ENCODE data around the gene FOXN3. TPM values are rescaled to one million over a fixed set of nuclear protein-coding genes. Genes with fewer than 3 reads are reported as not detected.

Gene FOXN3
- polyA plus RNA-seq, 2 of the 4 experiments (the other 2 are of a cell fraction), result 6.0 to 6.4 TPM

DNA sequence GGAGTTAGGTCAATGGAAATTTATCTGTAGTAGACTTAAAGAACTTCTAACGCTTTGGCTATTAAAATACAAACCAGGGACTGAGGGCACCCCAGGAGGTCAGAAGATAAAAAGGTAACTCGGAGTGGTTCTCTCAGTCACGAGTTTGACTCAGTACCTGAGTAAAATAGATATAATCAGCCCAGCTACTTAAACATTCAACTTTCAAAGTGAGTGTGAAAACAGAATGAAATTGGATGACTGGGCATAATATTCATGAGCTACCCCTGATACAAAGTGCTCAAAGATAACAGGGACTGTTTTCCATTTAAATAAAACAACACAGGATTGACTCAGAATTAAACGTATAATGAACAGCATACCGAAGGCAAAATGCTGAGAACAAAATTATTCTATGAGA lies 75.0 kb downstream of the FOXN3 start:
- H3K9me3 ChIP-seq, result no peaks in the 10 kb centered on the region
- ATAC-seq (no peak), FAIRE-seq (no peak), DNase-seq (ENCODE audit: low read depth in 1 of 2, low spot score in 1 of 2) (no peak)
- whole genome bisulfite sequencing (ENCODE audit: missing lambda C conversion rate), result 73% methylated on average over 5 of the region's 5 CpGs
- no peak overlapping the region for H3K4me3 ChIP-seq
- ChIA-PET CTCF (no interaction called here), POLR2A (no interaction called here)
- no peak overlapping the region for H3K4me2 ChIP-seq
- TF ChIP-seq GATA3 (IDR thresholded peaks at IDR 0.05; ENCODE audit: borderline replicate concordance), result no peak
- no peak for TF ChIP-seq RCOR1 (IDR thresholded peaks at IDR 0.05; ENCODE audit: low read depth, low read length)
- no peak for TF ChIP-seq NR3C1 (IDR thresholded peaks at IDR 0.05)
- TF ChIP-seq FOXS1 (CRISPR knock-in tag; IDR thresholded peaks at IDR 0.05), result no peak
- TF ChIP-seq HOXB13 (CRISPR knock-in tag; IDR thresholded peaks at IDR 0.05; ENCODE audit: low read depth), result no peak
- TF ChIP-seq, protein P1, sequence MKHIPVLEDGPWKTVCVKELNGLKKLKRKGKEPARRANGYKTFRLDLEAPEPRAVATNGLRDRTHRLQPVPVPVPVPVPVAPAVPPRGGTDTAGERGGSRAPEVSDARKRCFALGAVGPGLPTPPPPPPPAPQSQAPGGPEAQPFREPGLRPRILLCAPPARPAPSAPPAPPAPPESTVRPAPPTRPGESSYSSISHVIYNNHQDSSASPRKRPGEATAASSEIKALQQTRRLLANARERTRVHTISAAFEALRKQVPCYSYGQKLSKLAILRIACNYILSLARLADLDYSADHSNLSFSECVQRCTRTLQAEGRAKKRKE (CRISPR knock-in tag; IDR thresholded peaks at IDR 0.05; ENCODE audit: low read depth), result no peak
- TF ChIP-seq KDM5A (IDR thresholded peaks at IDR 0.05), result no peak
- no peak for TF ChIP-seq ZFP36 (IDR thresholded peaks at IDR 0.05; ENCODE audit: borderline replicate concordance, partially characterized antibody)
- peak; percentile 57 for TF ChIP-seq MAFK (IDR thresholded peaks at IDR 0.05; ENCODE audit: partially characterized antibody)
- TF ChIP-seq JUN (IDR thresholded peaks at IDR 0.05), result no peak
- TF ChIP-seq, protein P2, sequence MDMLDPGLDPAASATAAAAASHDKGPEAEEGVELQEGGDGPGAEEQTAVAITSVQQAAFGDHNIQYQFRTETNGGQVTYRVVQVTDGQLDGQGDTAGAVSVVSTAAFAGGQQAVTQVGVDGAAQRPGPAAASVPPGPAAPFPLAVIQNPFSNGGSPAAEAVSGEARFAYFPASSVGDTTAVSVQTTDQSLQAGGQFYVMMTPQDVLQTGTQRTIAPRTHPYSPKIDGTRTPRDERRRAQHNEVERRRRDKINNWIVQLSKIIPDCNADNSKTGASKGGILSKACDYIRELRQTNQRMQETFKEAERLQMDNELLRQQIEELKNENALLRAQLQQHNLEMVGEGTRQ (IDR thresholded peaks at IDR 0.05), result no peak
- TF ChIP-seq CEBPB (IDR thresholded peaks at IDR 0.05), result no peak
- TF ChIP-seq NFE2L2 (conservative IDR thresholded peaks at IDR 0.05; ENCODE audit: low read length), result peak; percentile 54
- TF ChIP-seq EHMT2 (IDR thresholded peaks at IDR 0.05; ENCODE audit: low read depth), result no peak
- TF ChIP-seq JUNB (IDR thresholded peaks at IDR 0.05), result no peak
- no peak for TF ChIP-seq FOSL2 (IDR thresholded peaks at IDR 0.05)
- TF ChIP-seq FOSL2 (CRISPR knock-in tag; IDR thresholded peaks at IDR 0.05), result no peak
- no peak overlapping the region for H3K27ac ChIP-seq
- H3K4me1 ChIP-seq, result peaks cover 10% of the 10 kb centered on the region; the same call in 2 of the 3 replicates

DNA sequence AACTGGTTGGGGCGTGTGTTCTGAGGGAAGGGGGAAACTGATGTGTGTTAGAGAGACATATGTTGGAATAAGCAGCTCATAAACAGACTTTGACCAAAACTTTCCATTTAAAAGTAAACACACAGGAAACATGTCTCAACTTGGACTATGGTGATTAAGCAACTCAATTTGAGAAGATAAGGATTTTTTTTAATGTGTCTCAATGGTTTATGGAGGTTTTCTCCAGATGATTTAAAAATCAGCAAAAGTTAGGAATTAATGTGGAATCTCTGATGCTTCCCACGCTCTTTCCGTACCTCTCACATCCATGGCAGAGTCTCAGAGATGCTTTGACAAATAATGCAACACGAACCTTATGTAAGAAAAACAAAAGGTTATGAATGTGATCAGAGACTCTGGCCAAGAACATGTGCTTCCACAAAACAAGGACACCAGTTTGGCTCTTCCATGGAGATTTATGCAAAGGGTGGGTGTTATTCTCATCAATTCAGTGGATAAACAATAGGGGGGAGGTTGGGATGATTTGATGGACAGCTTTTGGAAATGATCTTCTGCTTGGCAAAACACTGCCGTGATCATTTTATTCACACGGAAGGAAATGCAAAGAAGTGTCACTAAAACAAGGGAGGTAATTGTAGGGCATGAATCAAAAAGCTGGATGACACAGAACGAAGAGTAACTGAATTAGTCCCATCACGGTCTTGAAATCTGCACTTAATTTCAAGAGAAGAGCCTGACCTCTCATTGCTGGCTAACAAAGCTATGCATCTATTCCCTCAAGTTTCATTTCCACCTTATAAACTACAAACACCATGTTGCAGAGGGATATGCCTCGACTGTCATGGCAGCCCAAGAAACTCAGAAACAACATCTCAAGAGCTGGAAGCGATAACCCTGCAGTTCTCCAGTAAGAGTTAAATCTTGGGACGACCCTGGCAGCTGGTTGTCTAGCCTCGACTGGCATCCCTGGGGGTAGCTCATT lies 76.5 kb downstream of the FOXN3 start:
- POLR2A ChIA-PET, result no interaction called here
- FAIRE-seq, result no peak
- no peak for ATAC-seq

More for the DNA sequence above, 76.5 kb downstream of the FOXN3 start:
- no peaks in the 10 kb centered on the region for H3K9me3 ChIP-seq
- H3K27ac ChIP-seq, result peak overlapping the region in 1 of 2 experiments; percentile 35; a peak in 1 of 6 replicates
- H3K4me1 ChIP-seq, result peaks cover 10% of the 10 kb centered on the region; the same call in 2 of the 3 replicates
- DNase-seq (ENCODE audit: low read depth in 1 of 2, low spot score in 1 of 2), result no peak
- H3K4me2 ChIP-seq, result peak overlapping the region; percentile 45; the same call in 2 of the 3 replicates
- no peak for TF ChIP-seq EHMT2 (IDR thresholded peaks at IDR 0.05; ENCODE audit: low read depth)
- TF ChIP-seq FOSL2 (IDR thresholded peaks at IDR 0.05), result no peak
- no peak for TF ChIP-seq FOSL2 (CRISPR knock-in tag; IDR thresholded peaks at IDR 0.05)
- TF ChIP-seq GATA3 (IDR thresholded peaks at IDR 0.05; ENCODE audit: borderline replicate concordance), result no peak
- no peak for TF ChIP-seq RCOR1 (IDR thresholded peaks at IDR 0.05; ENCODE audit: low read depth, low read length)
- TF ChIP-seq, protein P2 (IDR thresholded peaks at IDR 0.05), result no peak
- no peak for TF ChIP-seq ESRRA (IDR thresholded peaks at IDR 0.05; ENCODE audit: borderline replicate concordance, low read length)
- TF ChIP-seq CHD4 (IDR thresholded peaks at IDR 0.05; ENCODE audit: borderline replicate concordance), result no peak
- TF ChIP-seq NPAS2 (CRISPR knock-in tag; IDR thresholded peaks at IDR 0.05; ENCODE audit: borderline replicate concordance), result no peak
- TF ChIP-seq MAZ (IDR thresholded peaks at IDR 0.05; ENCODE audit: borderline replicate concordance, low read depth, low read length), result no peak
- no peak for TF ChIP-seq CEBPB (IDR thresholded peaks at IDR 0.05)
- TF ChIP-seq ZNF302 (CRISPR knock-in tag; IDR thresholded peaks at IDR 0.05), result no peak
- no peak for TF ChIP-seq RARB (CRISPR knock-in tag; IDR thresholded peaks at IDR 0.05)
- no peak for TF ChIP-seq POLR2A (IDR thresholded peaks at IDR 0.05; ENCODE audit: low read length)
- TF ChIP-seq, protein P3, sequence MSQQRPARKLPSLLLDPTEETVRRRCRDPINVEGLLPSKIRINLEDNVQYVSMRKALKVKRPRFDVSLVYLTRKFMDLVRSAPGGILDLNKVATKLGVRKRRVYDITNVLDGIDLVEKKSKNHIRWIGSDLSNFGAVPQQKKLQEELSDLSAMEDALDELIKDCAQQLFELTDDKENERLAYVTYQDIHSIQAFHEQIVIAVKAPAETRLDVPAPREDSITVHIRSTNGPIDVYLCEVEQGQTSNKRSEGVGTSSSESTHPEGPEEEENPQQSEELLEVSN (IDR thresholded peaks at IDR 0.05; ENCODE audit: borderline replicate concordance, low read depth), result no peak
- no peak for TF ChIP-seq FOXS1 (CRISPR knock-in tag; IDR thresholded peaks at IDR 0.05)
- TF ChIP-seq CBX2 (IDR thresholded peaks at IDR 0.05; ENCODE audit: borderline replicate concordance, low read depth), result no peak
- no peak for TF ChIP-seq HDAC2 (IDR thresholded peaks at IDR 0.05)
- no peak for TF ChIP-seq JUN (IDR thresholded peaks at IDR 0.05)
- TF ChIP-seq NR3C1 (IDR thresholded peaks at IDR 0.05), result no peak
- CTCF ChIA-PET, result interaction anchor here (0.6 to 1.2 kb wide), 2 partner anchors 19 to 156 kb away, joined by 3 to 5 read pairs; no protein-coding TSS in a partner anchor
- 64% methylated on average over 12 of the region's 12 CpGs for WGBS (ENCODE audit: missing lambda C conversion rate)
- no peak overlapping the region for H3K4me3 ChIP-seq
